Activated CD8-positive, alpha-beta memory T cell treated with anti-CD3 and anti-CD28 coated beads, Interleukin-2, amount 50 U/mL, for 1 hour (primary cell): ENCODE data around the gene MLX.
"Not testable (repeated sequence)": the region's sequence is repeated elsewhere in the genome, so short reads cannot be mapped to it uniquely, and the experiment has no call there.

Experiments
- DNase-seq: peaks from one replicate; pipeline ENCODE4 v3.0.0-alpha.2; 2020; ENCODE audit errors: extremely low read depth

MLX gene

DNA sequence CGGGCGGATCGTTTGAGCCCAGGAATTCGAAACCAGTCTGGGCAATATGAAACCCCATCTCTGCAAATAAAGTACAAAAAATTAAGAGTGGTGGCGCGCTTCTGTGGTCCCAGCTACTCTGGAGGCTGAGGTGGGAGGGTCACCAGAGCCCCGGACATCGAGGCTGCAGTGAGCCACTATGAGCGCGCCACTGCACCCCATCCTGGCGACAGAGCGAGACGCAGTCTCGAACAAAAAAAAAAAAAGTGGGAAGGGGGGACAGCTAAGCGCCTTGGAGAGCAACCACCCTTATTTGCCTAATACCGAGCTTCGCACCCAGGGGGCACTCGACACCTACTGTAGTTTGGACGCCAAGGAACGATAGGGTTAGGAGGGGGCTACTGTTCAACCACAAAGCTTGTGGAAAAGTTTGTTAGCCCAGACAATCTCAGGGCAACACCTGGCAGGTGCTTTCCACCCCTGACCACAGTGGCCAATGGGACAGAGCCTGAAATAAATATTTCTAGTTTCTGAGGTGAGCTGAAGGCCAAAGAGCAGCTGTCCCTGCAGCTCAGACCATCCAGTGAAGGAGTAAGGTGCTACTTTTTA lies 11.5 kb downstream of the MLX start:
- no peak for DNase-seq

DNA sequence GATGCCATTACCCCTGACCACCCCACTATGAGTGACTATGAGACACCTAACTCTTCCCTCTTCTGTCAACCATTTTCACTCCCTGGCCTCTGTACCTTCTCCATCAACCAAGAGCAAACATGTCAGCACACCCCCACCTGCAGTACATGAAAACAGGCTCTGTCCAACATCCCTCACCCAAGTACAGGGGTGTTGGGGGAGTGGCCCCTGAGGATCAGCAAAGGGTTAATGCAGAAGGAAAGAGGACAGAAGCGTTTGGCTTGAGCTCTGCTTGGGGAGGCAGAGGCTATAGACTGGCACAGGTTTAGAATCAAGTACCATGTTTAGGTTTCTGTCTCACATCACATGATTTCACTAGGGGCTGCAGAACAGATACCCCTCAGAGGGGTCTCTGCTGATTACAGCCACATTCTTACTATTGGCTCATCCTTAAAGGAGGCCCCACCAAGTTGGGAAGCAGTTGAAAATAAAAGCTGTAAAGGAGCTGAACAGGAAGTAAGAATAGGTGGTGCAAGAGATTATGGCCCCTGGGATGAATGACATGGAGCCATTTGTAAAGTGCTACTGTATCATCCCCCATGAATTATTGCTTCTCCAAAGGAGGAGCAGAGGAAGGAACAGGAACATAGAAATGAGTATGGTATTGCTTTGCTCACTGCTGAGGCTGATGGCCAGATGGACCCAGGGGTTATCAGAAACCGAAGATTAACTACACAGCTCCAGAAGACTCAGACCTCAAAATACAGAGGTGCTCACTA lies 13.1 kb downstream of the MLX start:
- DNase-seq = no peak

DNA sequence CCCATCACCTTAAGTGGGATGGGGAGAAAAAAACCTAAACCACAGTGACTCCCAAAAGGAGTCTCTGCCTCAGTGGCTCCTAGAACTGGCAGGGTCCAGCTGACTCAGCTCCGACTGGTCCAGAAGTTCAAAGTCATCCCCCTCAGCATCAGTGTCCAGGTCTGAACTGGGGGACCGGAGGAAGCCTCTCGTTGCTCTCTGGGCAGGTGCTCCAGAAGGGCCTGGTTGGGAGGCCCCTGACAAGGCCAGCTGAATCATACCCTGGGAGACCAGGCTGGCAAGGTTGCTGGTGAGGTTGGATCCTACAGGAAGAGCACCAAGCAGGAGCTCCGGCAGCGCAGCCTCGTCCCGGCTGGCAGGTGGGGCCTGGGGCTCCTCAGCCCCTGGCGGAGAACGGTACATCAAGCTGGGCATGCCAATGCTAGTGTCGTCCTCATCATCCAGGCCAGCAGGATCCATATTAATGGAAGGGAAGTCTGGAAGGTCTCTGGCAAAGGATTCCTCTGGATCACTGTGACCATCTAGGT lies 14.9 kb downstream of the MLX start:
- no peak for DNase-seq

DNA sequence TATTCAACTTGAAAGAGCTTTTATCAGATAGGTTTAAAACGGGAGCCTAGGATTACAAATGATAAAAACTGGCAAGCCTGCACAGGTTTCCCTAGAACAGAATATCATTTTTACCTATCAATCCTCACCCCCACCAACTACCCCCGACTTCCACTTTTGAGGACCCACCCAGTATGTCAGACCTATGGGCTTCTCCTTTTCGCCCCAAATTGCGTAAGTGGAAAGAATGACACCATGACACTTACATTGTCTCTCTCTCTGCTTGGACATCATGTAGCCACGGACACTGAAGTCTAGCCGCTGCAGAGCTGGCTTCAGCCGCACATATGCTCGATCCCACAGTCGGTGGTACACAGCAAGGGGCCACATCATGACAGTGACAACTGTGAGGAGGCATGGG lies 18.0 kb downstream of the MLX start:
- DNase-seq = no peak

DNA sequence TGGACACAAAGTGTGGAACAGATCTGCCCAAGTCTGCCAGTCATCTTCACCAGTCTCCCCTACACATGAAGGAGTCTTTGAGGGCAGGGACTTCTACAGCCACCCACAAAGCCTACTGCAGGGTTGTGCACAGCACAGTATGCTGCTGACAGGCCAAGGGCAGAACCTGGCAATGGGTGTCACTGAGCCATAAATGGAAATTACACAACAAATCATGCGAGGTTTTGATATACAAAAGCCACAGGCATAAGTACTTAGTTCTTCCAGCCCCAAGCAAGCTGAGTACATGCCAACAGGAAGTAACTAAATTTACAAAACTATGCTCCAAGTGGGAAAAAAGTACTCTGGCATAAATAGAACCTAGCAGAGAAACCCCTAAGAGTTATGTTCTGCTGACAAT lies 18.5 kb downstream of the MLX start:
- DNase-seq = no peak

DNA sequence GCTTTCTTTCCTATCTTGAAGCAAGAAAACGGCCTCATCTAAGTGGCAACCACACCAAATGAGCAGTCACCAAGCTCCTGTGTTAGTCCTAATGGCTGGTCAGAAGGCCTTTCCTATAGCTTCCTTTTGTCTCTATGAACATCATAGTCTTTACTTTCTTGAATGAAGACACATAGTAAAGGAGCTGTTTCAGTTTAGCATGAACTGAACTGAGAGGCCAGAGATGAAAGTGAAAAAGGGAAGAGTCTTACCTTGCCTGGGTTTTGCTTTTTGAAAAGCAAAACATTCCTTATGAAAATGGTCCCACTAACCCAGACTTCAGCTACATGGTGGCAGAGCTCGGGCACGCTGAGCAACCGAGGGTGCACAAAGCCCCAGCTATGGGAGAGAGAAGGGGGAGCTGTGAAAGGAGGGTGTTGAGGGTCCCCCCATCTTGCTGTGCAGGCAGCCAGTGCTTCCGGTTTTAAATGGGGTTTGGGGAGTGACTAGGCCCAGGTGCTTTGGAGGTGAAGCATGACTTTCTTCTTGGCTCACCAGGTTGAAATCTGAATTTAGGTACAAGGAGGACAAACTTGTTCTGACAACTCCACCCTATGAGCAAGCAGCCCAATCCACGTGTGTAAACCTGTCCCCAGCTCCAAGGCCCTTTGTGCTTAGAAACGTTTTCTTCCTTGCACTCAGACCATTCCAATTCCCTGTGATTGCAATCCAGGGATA lies 19.8 kb downstream of the MLX start:
- no peak for DNase-seq

DNA sequence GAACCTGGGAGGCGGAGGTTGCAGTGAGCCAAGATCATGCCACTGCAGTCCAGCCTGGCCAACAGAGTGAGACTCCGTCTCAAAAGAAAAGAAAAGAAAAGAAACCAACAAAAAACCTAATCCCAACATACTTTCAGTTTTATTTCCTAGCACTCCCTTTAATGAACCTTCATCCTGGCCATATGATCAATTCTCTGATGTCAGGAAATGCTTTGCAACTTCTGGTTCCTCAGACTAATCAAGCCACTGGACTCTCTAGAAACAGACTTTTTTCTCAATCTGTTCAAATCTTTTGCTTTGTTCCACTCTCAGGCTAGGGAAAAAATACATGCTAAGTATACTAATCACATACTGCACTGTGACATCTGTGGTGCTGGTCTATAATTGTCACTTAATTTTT lies 24.0 kb downstream of the MLX start:
- no peak for DNase-seq

DNA sequence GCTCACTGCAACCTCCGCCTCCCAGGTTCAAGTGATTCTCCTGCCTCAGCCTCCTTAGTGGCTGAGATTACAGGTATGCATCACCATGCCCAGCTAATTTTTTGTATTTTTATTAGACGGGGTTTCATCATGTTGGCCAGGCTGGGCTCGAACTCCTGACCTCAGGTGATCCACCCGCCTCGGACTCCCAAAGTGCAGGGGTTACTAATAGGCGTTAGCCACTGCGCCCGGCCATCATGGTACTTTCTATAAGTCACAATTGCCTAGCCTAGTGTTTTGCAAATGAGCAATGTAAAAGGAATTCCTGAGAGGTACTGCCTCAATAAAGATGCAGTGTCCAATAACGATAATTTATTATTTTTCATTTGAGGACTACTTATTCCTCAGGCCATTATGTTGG lies 24.5 kb downstream of the MLX start:
- no peak for DNase-seq

DNA sequence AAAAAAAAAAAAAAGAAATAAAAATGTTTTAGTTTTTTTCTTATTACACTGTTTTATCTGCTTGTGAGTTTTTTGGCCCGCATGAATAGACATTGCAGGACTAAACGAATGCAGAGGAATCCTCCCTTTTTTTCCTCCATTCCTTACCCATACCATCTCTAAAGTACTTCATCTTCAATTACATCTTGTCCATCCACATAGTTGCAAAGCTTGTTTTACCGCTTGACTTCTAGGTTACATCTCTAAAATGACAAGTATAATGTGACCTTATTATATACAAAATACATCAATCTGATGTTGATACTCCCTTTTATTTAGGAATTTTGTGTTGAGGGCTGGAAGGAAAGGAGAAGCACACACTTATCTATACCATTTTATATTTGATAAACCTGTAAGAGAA lies 29.5 kb downstream of the MLX start:
- DNase-seq = no peak

DNA sequence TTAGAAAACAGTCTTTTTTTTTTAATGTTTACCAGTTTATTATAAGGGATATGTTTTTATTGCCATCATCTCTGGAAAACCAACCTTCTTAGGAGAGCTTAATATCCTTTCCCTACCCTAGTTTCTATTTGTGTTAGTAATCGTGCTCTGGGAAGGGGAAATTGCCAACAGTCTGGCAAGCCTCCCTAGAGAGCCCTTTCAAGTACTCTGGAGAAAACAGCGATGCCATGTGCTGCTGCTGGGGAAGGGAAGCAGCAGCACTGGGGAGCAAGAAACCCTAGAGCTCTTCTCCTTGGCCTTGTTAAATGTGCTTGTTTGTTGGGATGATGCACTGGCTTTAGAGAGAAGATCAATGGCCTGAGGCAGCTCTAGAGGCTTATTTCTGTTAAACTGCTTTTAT lies 32.0 kb downstream of the MLX start:
- no peak for DNase-seq

DNA sequence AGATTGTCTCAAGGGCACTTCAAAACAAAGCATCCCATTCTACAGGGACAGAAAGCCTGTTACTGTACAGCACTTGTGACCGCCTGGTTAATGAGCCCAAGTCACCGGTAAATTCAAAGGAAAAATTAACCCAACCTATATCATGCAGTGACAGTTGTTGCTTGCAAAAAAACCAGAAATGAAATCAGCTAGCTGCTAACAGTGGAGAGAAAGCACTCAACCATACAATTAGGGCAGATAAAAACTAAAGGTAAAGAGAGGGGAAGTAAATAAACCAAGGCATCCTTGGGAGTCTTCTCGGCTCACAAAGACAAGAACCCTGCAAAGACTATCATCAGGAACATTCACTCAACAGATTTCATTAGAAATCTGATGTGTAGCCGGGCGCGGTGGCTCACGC lies 36.4 kb downstream of the MLX start:
- DNase-seq = no peak

DNA sequence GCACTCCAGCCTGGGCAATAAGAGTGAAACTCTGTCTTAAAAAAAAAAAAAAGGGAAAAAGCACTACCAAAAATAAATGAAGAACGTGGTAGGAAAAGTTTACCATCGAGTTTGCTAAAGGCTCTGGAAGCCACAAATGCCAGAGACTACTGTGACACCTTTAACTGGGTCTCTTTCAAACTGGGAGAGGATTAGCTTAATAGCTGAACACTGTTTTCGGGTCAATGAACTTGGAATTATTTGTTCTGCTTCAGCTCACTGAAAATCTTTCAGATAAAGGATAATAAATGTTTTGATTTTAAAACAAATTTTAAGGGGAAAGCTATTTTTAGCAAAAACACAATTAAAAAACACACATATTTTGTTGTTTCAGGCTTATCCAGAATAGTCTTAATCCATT lies 40.9 kb downstream of the MLX start:
- DNase-seq = no peak

DNA sequence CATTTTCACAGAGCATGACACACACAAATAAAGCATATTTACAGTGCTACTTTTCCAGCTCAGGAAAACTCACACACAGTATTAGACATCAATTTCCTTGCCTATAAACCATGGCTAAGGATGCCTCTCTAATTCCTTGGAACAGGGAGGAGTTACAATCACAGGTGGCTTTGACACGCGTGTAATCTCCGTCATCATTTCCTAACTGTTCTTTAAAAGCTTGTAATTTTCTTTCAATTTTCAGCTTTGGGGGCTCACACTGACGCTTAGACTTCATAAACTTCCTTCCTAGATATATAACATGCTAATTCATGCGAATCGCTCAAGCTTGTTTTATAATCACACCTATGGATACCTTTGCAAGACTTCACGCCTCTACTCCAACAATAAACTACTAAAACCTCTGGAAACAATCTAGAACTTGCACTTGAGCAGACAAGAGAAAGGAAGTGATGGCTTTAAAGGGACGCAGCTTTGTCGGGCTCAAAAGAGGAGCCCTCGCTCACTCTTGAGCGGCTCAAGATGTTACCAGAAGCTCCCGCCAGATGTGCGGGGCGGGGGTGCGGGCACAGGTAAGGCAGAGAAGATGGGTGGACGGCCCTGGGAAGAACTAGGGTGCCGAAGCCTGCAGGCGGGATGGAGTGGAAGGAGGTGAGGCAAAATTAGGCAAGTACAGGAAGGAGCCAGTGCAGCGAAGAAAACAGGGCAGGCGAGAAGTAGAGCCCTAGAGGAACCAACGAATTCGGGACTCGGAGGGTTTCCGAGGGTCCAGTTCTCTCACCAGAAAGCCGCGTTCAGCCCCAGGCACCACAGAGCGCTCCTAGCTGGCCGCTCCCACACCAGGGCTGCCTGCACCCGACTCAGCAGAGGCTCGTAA lies 41.6 kb downstream of the MLX start:
- DNase-seq = no peak

DNA sequence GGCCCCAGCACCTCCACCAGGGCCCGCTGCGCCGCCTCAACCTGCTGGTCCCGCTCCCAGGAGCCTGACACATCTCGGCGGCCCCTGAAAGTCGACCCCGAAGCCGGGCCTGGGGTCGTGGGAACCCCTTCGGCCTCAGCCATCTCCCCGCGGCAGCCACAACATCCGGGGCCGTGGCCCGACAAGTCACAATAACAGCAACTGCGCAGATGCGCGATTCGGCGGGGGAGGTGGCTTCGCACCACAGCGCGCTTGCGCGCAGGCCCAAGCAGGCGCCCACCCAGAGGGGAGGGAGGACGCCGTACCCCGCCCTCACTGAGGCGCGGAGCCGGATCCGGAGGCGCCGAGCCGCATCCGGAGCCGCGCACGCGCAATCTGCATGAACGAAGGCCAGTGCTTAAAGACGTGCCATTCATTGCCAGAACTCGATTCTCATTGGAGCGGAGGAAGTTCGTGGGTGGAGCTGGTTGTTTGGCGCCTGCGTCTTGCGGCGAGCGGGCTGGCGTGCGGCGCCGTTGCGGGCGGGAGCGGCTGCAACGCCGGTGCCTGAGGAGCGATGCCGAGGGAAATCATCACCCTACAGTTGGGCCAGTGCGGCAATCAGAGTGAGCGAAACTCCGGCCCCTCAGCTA lies 42.4 kb downstream of the MLX start, which contains the start of the genes RETREG3 and TUBG1:
TSS of gene RETREG3 (minus strand) at position 193 of the 632 bp plus-strand sequence. CDS start at position 143, 50 bp downstream.
TSS of gene TUBG1 (plus strand) at position 502 of the 632 bp plus-strand sequence. CDS start at position 557, 55 bp downstream.
- DNase-seq = peak; percentile 93

DNA sequence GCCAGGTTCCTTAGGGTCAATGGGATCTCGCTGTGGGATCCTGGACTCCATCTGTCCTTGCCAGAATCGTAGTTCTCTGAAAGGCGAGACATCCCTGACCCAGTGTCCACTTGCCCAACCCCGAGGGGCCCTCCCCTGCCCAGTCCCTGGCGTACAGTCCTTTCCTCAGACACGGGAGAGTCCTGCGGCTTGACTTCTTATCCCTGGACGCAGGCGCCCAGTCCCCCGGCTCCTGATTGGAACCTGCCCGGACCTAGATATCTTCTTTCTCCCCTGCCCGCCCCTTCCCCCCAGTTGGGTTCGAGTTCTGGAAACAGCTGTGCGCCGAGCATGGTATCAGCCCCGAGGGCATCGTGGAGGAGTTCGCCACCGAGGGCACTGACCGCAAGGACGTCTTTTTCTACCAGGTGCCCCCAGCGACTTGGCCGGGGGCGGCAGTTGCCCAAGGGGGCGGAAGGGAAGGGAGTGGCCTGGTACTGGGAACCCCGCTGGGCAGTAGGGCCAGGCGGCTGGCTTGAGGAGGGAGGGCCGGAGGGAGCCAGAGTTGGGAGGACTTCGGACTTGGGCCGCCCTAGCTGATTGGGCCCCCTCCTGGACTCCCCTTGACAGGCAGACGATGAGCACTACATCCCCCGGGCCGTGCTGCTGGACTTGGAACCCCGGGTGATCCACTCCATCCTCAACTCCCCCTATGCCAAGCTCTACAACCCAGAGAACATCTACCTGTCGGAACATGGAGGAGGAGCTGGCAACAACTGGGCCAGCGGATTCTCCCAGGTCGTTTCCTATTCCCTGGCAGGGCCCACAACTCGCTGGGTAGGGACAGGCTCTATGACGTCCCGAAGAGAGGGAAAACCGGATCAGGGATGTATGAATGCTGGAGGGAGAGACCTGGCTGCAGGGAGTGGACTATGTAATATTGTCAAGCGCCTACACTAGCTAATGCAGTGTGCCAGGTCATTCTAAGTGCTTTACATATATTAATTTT lies 43.2 kb downstream of the MLX start:
- DNase-seq = not testable (repeated sequence)

DNA sequence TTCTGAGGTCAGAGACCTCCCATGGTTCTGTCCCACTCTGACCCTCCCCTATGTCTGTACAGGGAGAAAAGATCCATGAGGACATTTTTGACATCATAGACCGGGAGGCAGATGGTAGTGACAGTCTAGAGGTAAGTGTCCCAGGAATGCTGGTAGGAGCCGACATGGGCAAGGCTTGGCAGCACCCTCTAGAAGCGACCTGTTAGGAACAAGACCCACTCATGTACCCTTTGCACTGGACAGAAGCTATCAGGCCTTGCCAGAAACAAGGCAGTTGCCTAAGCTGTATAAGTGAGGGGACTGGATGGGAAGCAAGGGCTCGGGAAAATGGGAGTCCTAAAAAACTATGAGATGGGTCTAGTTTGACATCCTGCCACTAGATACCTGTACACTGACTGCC lies 45.1 kb downstream of the MLX start:
- DNase-seq = no peak

DNA sequence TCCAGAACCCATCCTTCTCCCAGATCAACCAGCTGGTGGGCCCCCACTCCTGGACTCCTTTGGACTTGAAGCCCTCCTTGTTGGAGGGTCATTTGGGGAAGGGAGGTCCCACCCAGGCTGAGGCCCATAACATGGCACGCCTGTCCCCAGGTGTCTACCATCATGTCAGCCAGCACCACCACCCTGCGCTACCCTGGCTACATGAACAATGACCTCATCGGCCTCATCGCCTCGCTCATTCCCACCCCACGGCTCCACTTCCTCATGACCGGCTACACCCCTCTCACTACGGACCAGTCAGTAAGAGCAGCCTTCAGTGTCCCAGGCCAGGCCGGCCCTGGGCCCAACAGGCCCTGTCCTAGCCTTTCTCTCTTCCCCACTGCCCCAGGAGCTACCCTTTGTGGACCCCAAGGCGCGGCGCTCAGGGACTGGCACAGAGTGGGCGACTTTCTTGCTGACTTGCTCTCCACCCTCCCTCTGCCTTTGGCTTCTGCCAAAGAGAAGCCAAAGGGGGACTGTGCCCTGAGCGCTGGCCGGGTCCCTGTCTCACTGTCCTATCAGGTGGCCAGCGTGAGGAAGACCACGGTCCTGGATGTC lies 46.9 kb downstream of the MLX start:
- DNase-seq = no peak

DNA sequence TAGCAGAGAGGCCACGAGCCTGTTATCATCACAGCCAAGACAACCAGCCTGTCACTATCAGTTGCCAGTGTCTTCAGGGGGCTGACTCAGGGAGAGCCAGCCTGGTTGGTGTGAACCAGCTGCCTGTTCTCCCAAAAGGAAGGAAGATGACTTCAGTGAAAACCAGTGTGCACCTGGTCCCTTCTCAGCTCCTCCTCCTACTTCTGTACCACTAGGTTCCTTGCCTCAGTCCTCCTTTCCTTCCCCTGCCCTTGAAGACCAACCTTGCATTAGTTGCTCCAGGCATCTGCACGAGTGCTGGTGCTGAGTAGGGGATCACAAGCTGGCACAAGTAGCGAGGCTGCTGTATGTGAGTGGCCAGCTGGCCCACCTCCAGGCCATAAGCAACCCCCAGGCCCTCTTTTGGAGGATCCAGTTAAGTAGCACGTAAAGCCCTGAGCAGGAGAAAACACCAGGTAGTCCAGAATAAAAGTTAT lies 51.1 kb downstream of the MLX start:
- no peak for DNase-seq

DNA sequence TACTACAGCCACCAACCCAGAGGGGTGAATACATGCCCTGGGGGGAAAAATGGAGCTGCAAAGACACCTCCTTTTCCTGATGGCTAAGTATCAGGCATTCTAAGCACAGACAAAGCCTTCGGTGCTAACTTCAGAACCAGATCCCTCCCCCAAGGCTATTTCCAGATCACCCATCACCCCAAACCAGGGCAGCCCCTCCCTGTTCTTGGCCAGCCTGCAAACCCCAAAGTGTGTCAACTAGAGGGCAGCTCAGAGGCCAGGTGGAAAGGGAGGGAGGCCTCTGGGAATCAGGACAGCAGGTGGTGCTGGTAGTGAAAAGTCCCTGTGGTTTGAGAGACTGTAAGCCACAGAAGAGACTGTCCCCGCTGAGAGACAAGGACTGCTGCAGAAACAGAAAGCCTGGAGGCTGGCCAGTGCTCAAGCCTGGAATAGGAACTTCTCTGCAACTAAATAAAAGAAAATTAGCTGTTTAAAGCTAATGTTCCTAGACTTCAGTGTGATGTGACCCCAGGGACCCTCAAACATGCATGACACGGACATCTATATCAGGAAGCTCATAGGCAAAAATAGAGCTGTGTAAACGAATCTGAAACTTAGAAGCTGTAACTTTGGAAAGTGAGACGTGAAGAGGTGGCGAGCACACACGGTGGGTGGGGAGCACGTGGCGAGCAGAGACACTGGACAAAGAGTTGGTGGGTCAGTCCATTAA lies 51.7 kb downstream of the MLX start:
- no peak for DNase-seq
